Sigmoid colon (tissue), 7 donors: ENCODE results near the gene PDE4D. TPM values are rescaled to one million over a fixed set of nuclear protein-coding genes. Genes with fewer than 3 reads are reported as not detected.

Experiments
- DNase-seq: peaks from one replicate; pipeline ENCODE4 v3.0.0-alpha.2; 2019
- H3K27ac ChIP-seq, 4 donors: fragments of 200-600 bp; sonication (generic); one replicate each; pipeline ENCODE4 v1.5.1; 2016 to 2019; ENCODE audit warnings: mild to moderate bottlenecking in 1 of 4
- H3K27me3 ChIP-seq, 3 donors: fragments of 200-600 bp; sonication (generic); one replicate each; pipeline ENCODE4 v1.5.1; 2019; ENCODE audit warnings: mild to moderate bottlenecking in 1 of 3
- H3K36me3 ChIP-seq, 4 donors: fragments of 200-600 bp; sonication (generic); one replicate each; pipeline ENCODE4 v1.5.1; 2016 to 2019
- H3K4me1 ChIP-seq, 4 donors: fragments of 200-600 bp; sonication (generic); one replicate each; pipeline ENCODE4 v1.5.1; 2017 to 2019
- H3K4me3 ChIP-seq, 4 donors: fragments of 200-600 bp; sonication (generic); one replicate each; pipeline ENCODE4 v1.5.1; 2017 to 2019; ENCODE audit warnings: mild to moderate bottlenecking in 2 of 4, moderate library complexity in 1 of 4
- H3K9me3 ChIP-seq, 4 donors: fragments of 200-600 bp in 3 of 4; sonication (generic) in 3 of 4; one replicate each; pipeline versions ENCODE4 v1.5.1 to v1.6.1; 2013 to 2019
- EP300 ChIP-seq, 4 donors: sonication (generic); formaldehyde crosslinking; IDR thresholded peaks; one replicate each; pipeline ENCODE4 v1.6.1; 2017; ENCODE audit warnings: antibody characterized with exemption in 4 of 4
- POLR2A ChIP-seq, 2 donors: fragments of 450-650 bp; IDR thresholded peaks; one replicate each; pipeline ENCODE4 v1.6.1; 2016; ENCODE audit warnings: antibody characterized with exemption in 2 of 2, mild to moderate bottlenecking in 2 of 2, moderate library complexity in 2 of 2
- POLR2AphosphoS5 ChIP-seq, 4 donors: sonication (generic); formaldehyde crosslinking; IDR thresholded peaks; one replicate each; pipeline ENCODE4 v1.6.1; 2017; ENCODE audit warnings: antibody characterized with exemption in 4 of 4
- WGBS, 2 donors: extraction: QIAGEN DNeasy Blood & Tissue Kit; methylation state at CpG; one replicate each; pipeline ENCODE4 v1.1.7; 2013; 5-methylcytosine and 5-hydroxymethylcytosine counted together
- intact Hi-C: fragments of 100-400 bp; cut with DNase I; formaldehyde crosslinking; loops from one replicate; pipeline ENCODE4 v1.15.1; 2023
- polyA plus RNA-seq, 3 donors: library from polyadenylated mRNA; stranded (reverse); fragments of 200-250 nt; gene quantifications; one replicate each; pipeline ENCODE4 v1.2.3, GENCODE V29; 2013
- total RNA-seq, 4 donors: library from RNA; depleted of rRNA; stranded (reverse); fragments of >200 nt; gene quantifications; one replicate each; pipeline ENCODE4 v1.1.0, GENCODE V29; 2016
- TF ChIP-seq, protein P1 (sequence below), 4 experiments: fragments of 450-650 bp in 3 of 4; fragments of 200-600 bp in 1 of 4; IDR thresholded peaks; one replicate each; pipeline ENCODE4 v1.5.1; 2016 to 2019; ENCODE audit warnings: antibody characterized with exemption in 4 of 4, mild to moderate bottlenecking in 3 of 4, moderate library complexity in 2 of 4
- donor health status: healthy with polysubstance abuse.
- donor health status: Bipolar disorder and iron deficiency.
- donor health status: healthy.

The PDE4D gene
- total and polyA plus RNA-seq, 7 donors, result 6.0 to 289 (median 169) TPM

DNA sequence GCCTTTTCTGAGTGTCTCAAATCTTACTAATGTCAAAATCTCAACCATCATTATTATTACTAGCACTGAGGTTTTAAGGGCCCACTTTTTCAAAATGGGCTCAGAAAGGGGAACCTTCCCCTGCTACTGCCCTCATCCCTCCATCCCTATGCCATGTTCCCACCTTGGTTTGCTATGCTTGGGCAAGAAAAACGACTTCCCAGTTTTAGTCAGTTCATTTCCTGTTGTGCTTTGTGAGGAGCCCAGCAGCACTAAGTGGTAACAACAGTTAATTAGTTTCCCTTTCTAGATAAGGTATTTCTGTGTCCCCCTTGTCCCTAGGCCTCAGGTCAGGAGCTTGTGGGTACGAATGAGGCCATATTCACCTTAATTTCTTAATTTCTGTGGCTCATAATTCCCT lies 715.5 kb downstream of the PDE4D start:
- Histone ChIP-seq H3K9me3 (no peaks in the 10 kb centered on the region), H3K27me3 (no peaks in the 10 kb centered on the region), H3K4me3 (no peak overlapping the region), H3K4me1 (peaks cover 0 to 12% (median 12%) of the 10 kb centered on the region in 4 donors), H3K36me3 (peaks cover 0 to 24% (median 4%) of the 10 kb centered on the region in 4 donors), H3K27ac (no peak overlapping the region)
- WGBS, 2 donors, result 45 to 50% methylated on average over 2 of the region's 2 CpGs
- intact Hi-C loops, result no loop called here
- no peak for DNase-seq
- TF ChIP-seq, protein P1, sequence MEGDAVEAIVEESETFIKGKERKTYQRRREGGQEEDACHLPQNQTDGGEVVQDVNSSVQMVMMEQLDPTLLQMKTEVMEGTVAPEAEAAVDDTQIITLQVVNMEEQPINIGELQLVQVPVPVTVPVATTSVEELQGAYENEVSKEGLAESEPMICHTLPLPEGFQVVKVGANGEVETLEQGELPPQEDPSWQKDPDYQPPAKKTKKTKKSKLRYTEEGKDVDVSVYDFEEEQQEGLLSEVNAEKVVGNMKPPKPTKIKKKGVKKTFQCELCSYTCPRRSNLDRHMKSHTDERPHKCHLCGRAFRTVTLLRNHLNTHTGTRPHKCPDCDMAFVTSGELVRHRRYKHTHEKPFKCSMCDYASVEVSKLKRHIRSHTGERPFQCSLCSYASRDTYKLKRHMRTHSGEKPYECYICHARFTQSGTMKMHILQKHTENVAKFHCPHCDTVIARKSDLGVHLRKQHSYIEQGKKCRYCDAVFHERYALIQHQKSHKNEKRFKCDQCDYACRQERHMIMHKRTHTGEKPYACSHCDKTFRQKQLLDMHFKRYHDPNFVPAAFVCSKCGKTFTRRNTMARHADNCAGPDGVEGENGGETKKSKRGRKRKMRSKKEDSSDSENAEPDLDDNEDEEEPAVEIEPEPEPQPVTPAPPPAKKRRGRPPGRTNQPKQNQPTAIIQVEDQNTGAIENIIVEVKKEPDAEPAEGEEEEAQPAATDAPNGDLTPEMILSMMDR (IDR thresholded peaks at IDR 0.05), result no peak
- TF ChIP-seq EP300 (IDR thresholded peaks at IDR 0.05) (no peak), POLR2A (IDR thresholded peaks at IDR 0.05) (no peak), POLR2AphosphoS5 (IDR thresholded peaks at IDR 0.05) (no peak)

- intact Hi-C loops, result no loop called here
- WGBS, 2 donors, result 94 to 95% methylated on average over 3 of the region's 3 CpGs
- Histone ChIP-seq H3K27ac (no peak overlapping the region), H3K4me1 (peaks cover 0 to 12% (median 12%) of the 10 kb centered on the region in 4 donors), H3K36me3 (peaks cover 0 to 24% (median 4%) of the 10 kb centered on the region in 4 donors), H3K4me3 (no peak overlapping the region), H3K9me3 (no peaks in the 10 kb centered on the region), H3K27me3 (no peaks in the 10 kb centered on the region)
- TF ChIP-seq, protein P1 (IDR thresholded peaks at IDR 0.05), result no peak
- TF ChIP-seq POLR2A (IDR thresholded peaks at IDR 0.05) (no peak), POLR2AphosphoS5 (IDR thresholded peaks at IDR 0.05) (no peak), EP300 (IDR thresholded peaks at IDR 0.05) (no peak)
- no peak for DNase-seq
Measured at GRCh38 chr5:59177644-59178043, 715.9 kb downstream of the PDE4D start.

GRCh38 chr5:59174248-59174844 lies 719.2 kb downstream of the PDE4D start:
- peaks cover 0 to 16% (median 4%) of the 10 kb centered on the region in 4 donors for H3K36me3 ChIP-seq
- peaks cover 0 to 22% (median 19%) of the 10 kb centered on the region in 4 donors for H3K4me1 ChIP-seq
- H3K27me3 ChIP-seq, result no peaks in the 10 kb centered on the region
- no peak overlapping the region for H3K4me3 ChIP-seq
- no peaks in the 10 kb centered on the region for H3K9me3 ChIP-seq
- peak overlapping the region in 2 of 4 donors; percentile 8 to 26 for H3K27ac ChIP-seq
- intact Hi-C loops, result loop anchor here (2.0 kb wide), 1 partner anchor 284 kb away; no protein-coding TSS in a partner anchor
- TF ChIP-seq POLR2AphosphoS5 (IDR thresholded peaks at IDR 0.05) (no peak), POLR2A (IDR thresholded peaks at IDR 0.05) (no peak), EP300 (IDR thresholded peaks at IDR 0.05) (no peak)
- TF ChIP-seq, protein P1 (IDR thresholded peaks at IDR 0.05), result peak; percentile 57 to 73 (median 64)
- WGBS, 2 donors, result 47 to 66% methylated on average over 5 of the region's 5 CpGs
- no peak for DNase-seq

DNA sequence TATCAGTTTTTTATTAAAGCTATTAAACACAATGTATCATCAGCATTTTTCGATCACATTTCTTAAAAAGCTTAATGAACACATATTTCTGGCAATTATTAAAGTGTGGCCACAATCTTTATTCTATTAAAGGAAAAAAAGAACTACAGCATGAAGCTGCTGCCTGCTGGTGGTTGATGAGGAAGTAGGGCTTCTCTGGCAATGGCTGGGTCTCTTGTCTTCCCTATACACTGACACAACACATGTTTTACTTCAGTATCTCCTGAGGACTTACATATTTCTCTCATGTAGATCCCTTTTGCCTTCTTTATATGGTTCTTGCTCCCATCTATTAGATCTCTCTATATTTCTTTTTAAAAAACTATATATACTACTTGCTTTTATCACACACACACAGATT lies 719.9 kb downstream of the PDE4D start:
- 89% methylated on average over 1 of the region's 1 CpG for WGBS, 2 donors
- no peak for DNase-seq
- Histone ChIP-seq H3K4me1 (peaks cover 0 to 30% (median 25%) of the 10 kb centered on the region in 4 donors), H3K36me3 (peaks cover 0 to 11% (median 4%) of the 10 kb centered on the region in 4 donors), H3K4me3 (no peak overlapping the region), H3K27me3 (no peaks in the 10 kb centered on the region), H3K9me3 (no peaks in the 10 kb centered on the region), H3K27ac (peak overlapping the region in 3 of 4 donors; percentile 8 to 26 (median 15))
- TF ChIP-seq POLR2A (IDR thresholded peaks at IDR 0.05) (no peak), POLR2AphosphoS5 (IDR thresholded peaks at IDR 0.05) (no peak), EP300 (IDR thresholded peaks at IDR 0.05) (no peak)
- TF ChIP-seq, protein P1 (IDR thresholded peaks at IDR 0.05), result no peak
- intact Hi-C loops, result no loop called here
